MV-4-11 (cell line): Measurements from ENCODE around the gene TMEM33.
A peak's percentile ranks its signal among the peaks of the same experiment; 100 is the strongest.
"Not testable (repeated sequence)": the region's sequence is repeated elsewhere in the genome, so short reads cannot be mapped to it uniquely, and the experiment has no call there.

Source experiments
- DNase-seq: peaks from one replicate; lab custom pipeline; 2025; lab: John Stamatoyannopoulos, UW

Gene TMEM33, protein sequence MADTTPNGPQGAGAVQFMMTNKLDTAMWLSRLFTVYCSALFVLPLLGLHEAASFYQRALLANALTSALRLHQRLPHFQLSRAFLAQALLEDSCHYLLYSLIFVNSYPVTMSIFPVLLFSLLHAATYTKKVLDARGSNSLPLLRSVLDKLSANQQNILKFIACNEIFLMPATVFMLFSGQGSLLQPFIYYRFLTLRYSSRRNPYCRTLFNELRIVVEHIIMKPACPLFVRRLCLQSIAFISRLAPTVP

DNA sequence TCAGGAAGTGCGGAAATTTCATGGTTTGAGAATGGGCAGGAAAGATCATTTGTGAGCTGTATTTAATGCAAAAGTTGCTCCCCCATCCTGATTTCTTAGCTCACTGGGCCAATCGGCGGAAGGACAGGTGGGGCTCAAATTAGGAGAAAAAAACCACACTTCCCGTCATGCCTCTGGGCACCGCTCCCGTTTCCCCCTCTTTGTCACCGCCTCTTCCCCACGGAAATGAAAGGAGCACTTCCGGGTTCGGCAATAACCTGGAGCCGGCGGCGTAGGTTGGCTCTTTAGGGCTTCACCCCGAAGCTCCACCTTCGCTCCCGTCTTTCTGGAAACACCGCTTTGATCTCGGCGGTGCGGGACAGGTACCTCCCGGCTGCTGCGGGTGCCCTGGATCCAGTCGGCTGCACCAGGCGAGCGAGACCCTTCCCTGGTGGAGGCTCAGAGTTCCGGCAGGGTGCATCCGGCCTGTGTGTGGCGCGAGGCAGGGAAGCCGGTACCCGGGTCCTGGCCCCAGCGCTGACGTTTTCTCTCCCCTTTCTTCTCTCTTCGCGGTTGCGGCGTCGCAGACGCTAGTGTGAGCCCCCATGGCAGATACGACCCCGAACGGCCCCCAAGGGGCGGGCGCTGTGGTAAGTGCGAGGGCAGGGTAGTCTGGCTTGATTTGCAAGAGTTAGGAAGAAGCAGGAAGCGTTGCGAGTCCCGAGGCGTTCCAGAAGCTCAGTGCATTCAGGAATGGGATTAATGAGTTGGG lies at the start of gene TMEM33:
Gene TMEM33, plus strand, starts transcription at position 529 of the 751 bp plus-strand sequence. Its CDS starts 56 bp downstream, at position 585.
- peak; percentile 81 for DNase-seq

DNA sequence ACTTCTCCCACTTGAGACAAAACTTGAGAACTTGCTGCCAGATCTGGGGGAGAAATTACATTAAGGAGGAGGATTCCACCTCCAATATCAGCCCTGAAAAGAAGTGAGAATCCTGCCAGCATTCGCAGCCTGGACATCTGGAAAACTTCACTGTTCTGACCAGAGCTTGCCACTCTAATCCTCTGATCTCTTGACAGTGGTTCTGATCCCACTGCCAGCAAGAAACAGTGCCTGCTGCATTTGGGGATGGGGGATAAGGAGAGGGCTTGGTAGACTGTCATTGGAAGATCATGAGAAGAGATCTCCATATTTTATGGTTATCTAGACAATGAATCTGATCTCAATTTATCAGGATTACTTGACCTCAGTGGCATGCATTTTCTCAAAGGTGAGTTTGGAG lies 49.8 kb upstream of the TMEM33 start:
- DNase-seq: no peak

DNA sequence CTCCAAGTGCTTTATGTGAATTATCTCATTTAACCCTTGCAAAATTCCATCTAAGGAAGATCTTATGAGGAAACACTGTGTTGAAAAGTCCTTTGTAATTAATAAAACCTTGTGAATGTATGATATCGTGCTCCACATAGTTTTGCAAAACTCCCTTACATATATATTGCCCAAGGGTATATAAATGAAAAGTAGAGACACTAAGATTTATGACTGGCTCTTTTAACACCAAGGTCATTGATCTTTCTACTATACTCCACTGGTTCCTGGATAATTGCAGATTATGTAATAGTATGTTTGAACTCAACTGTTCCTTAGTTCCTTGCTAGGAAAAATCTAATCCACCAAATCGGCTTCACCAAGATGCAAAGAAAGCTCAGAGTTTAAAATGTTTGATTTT lies 48.0 kb upstream of the TMEM33 start:
- no peak for DNase-seq

DNA sequence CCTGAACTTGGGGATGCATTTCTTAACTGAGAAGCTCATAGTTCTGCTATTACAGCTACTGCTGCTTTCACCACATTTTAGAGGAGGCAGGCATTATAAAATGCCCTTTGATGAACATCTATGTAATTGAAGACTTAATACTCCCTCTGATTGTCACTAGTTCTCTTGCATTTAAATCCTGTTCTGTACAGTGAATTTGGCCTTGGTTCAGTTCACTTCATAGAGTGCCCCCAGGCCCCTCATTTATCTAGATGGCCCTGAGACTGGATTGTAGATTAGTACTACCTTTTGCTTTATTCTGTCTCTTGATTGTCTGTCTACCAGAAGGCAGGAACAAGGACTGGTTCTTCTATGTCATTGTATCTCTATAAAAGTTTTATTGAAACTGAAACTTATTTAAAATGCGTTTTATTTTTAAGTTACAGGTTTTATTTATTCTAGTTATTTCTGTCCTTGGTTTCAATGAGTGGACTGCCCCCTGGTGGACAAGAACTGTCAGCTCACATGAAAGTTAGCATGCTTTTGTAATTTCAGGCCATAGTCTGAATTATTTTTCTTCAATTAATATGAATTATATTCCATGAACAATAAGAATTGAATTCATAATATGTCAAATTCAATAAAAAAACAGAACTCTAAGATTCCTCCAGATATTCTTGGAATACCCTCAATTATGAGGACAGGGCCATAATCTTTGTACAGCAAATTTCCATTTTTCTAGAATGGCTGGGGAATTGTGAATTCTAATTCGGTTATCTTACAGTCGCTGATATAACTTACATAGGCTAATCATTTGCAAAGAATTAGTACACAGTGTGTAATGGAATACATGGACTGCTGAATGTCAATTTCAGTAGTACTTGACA lies 47.2 kb upstream of the TMEM33 start:
- peak; percentile 12 for DNase-seq

DNA sequence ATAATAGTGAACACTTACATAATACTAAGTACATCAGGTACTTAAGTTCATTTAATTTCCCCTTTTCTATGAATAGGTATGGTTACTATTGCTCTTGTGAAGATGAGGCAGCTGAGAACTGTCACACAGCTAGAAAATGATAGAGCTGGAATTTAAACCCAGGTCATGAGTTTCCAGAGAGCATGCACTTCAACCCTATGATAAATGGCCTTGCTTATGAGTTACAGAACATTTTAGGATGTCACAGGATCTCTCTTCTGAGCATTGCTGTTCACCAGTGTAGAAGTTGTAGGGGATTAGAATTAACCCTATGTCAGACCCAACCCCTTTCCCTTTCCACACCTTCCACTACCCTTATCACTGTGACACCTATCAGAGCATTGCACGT lies 46.5 kb upstream of the TMEM33 start:
- no peak for DNase-seq

DNA sequence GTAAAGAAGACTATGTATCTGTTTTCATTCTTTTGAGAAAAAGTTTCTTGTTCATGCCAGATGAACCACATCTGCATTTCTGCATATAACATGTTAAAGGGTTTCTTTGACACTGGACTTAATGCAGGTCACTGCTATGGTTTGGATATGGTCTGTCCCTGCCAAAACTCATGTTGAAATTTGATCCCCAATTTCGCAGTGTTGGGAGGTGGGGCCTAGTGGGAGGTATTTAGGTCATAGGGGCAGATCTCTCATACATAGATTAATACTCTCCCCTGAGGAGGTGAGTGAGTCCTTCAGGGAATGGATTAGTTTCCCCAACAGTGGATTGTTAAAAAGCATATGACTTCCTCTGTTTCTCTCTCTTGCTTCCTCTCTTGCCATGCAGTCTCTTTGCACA lies 45.9 kb upstream of the TMEM33 start:
- DNase-seq: no peak

DNA sequence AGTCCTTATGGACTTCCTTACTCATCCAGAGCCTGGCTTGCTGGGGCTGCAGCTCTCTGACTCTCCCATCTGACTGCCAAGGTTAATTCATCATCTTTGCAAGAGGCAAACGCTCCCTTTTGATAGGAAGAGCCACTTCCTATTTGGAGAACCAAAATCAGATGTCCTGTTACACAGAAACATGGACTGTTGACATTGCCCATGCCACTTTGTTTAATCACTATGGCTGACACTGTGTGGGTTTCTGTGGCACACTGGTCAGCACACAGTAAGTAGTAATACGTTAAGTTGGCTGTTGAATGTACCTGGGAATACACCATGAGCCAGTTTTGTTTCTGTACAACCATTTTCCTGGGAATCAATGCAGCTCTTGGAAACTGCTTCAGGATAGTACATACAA lies 45.1 kb upstream of the TMEM33 start:
- no peak for DNase-seq

DNA sequence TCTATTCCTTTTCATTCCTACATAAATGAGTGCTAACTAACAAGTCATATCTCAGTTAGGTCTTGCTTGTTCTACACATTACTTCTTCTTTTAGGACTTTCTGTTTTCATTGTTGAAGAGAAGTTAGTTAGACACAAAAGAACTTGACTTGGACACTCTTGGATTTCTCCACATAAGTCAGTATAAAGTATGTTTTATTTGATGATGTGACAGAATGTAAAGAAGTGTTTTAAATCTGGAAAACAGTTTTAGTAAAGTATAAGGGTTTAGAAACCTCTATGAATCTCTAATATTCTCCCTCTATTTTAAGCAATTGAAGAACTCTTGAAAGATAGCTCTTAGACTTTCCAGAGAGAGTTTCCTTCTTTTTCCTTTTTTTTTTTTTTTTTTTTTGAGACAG lies 38.6 kb upstream of the TMEM33 start:
- DNase-seq: peak; percentile 13

DNA sequence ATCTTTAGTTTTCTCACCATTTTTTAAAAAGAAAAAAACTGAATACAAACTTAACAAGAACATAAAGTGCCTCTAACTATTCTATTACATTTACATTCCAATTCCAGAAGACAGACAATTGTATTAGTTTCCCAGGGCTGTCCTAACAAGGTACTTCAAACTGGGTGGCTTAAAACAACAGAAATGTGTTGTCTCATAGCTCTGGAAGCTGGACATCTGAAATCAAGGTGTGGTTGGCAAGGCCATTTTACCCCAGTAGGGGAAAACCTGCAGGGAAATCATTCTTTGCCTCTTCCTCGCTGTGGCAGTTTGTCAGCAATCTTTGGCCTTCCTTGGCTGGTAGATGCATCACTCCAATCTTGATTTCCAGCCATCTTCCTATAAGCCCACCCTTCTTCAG lies 37.5 kb upstream of the TMEM33 start:
- DNase-seq: no peak

DNA sequence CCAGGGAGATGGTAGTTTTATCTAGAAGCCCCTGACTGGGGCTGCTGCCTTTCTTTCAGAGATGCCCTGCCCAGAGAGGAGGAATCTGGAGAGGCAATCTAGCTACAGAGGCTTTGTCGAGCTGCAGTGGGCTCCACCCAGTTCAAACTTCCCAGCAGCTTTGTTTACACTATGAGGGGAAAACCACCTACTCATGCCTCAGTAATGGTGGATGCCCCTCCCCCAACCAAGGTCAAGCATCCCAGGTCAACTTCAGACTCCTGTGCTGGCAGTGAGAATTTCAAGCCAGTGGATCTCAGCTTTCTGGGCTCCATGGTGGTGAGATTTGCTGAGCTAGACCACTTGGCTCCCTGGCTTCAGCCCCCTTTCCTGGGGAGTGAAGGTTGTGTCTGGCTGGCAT lies 26.1 kb upstream of the TMEM33 start:
- DNase-seq: not testable (repeated sequence)

DNA sequence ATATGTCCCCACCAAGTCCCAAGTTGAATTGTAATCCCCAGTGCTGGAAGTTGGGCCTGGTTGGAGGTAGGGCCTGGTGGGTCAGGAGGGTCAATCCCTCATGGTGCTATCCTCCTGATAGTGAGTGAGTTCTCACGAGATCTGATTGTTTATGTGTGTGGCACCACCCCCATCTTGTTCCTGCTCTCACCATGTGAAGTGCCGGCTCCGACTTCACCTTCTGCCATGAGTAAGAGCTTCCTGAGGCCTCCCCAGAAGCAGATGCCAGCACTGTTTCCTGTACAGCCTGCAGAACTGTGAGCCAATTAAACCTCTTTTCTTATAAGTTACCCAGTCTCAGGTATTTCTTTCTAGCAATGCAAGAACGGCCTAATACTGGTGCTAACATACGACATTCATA lies 22.7 kb upstream of the TMEM33 start:
- no peak for DNase-seq

DNA sequence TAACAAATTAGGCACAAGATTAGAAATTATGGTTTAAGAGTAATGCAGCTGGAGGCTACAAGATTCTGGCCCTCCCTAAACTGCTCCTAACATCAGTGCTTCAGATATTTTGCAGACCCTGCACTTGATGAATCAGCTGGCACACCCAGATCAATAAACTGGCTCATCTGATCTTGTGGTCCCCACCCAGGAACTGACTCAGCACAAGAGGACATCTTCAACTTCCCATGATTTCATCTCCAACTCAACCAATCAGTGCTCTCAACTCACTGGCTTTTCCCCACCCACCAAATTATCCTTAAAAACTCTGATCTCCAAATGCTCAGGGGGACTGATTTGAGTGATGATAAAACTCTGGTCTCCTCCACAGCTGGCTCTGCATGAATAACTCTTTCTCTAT lies 21.7 kb upstream of the TMEM33 start:
- DNase-seq: no peak

DNA sequence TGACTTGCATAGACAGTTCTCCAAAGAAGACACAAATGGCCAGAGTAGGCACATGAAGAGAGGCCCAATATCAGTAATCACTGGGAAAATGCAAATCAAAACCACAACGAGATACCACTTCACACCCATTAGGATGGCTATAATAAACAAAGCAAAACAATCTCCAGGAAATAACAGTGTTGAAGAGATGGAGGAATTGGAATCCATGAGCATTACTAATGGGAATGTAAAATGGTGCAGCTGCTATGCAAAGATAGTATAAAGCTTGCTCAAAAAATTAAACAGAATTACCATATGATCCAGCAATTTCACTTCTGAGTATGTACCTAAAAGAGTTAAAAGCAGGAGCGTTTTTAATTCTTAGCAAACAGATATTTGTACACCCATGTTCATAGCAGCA lies 17.0 kb upstream of the TMEM33 start:
- no peak for DNase-seq

DNA sequence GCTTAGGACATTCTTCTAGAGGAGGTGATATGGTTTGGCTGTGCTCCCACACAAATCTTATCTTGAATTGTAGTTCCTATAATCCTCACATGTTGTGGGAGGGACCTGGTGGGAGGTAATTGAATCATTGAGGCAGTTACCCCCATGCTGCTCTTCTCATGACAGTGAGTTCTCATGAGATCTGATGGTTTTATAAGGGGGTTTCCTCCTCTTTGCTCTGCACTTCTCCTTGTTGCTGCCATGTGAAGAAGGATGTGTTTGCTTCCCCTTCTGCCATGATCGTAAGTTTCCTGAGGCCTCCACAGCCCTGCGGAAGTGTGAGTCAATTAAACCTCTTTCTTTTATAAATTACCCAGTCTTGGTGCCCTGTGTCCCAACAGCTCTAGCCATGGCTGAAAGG lies 14.8 kb upstream of the TMEM33 start:
- peak; percentile 20 for DNase-seq

DNA sequence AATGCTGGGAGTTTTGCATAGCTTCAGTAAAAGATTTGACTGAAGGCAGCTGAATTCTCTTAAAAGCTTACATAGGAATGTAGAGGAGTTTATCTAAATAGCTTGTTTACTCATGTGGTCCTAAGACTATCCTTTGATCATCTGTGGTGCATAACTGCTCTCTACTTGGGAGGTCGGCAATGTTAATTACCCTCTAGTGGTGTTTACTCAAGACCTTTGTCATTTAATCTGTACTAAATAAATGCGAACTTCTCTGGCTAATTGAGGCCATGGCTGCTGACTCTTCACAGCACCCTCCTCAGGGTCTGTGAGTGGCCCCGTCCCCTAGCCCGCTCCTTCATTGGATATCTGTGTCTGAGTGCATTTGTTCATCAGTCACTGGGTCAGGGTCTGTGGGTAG lies 13.8 kb upstream of the TMEM33 start:
- no peak for DNase-seq

DNA sequence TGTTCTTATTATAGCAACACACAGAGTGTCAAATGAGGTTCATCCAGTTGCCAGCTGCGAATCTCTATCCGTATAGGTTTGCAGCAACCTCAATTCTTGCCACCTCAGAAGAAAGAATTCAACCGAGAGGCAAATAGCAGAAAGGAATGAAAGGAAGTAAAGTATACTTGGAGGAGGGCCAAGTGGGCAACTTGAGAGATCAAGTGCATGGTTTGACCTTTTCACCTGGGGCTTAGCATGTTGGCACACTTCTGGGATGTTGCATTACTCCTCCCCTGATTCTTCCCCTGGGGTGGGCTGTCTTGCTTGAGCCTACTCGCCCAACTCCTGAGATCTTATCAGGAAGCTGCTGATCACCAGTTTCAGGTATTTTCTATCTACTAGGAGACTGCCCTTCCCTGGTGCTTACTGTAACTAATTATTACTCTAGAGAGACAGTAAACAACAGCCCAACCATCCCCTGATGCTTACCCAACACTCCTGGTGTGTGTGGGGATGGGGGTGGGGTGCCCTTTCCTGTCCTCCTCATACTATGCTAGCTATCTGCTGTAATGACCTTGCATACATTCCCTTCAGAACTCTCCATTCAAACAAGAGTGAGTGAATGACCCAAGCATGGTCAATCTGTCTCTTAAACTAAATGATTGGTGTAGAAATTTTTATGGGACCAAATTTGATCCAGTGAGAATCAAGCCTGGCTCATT lies 7.3 kb upstream of the TMEM33 start:
- no peak for DNase-seq

DNA sequence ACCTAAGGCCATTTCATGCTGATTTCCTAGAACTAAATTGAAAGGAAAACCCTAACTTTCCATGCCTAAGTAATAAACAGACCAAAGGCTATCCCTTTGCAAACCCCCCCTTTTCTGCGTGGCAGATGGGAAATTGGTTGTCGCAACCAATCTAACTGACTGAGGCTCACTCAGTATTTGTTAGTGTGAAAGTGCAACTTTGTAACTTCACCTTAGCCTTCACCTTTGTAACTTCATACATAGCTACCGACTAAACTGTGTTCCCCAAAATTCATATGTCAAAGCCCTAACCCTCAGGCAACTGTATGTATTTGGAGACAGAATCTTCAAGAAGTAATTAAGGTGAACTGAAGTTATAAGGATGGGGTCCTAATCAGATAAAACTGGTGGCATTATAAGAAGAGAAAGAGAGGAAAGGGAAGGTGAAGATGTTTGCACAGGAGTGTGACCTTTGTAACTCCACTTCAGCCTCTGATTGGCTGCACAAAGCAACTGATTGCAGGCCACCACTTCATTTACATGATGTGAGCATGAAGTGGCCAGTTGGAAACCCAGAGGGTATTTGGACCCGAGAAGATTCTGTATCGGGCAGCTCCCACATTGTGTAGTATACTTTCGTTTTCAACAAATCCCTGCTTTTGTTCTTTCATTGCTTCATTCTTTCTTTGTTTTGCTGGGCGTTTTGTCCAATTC lies 4.9 kb upstream of the TMEM33 start:
- no peak for DNase-seq

DNA sequence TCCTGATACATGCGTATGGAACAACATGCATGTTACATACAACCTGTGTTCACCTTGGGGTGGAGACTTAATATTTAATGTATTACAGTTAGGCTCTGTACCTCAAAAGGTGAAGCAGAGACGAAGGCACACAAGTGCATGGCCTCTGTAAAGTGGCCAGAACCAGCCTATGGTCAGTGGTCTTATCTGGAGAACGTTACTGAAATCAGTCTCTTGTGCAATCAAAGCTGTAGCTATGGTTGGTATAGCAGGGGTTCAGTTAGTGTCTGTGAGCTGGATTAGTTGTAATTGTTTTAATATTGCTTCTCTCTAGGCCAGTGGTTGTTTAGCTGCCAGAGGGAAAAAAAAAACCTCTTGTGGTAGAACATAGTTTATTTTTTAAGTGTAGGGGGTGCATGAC lies 2.2 kb upstream of the TMEM33 start:
- no peak for DNase-seq

DNA sequence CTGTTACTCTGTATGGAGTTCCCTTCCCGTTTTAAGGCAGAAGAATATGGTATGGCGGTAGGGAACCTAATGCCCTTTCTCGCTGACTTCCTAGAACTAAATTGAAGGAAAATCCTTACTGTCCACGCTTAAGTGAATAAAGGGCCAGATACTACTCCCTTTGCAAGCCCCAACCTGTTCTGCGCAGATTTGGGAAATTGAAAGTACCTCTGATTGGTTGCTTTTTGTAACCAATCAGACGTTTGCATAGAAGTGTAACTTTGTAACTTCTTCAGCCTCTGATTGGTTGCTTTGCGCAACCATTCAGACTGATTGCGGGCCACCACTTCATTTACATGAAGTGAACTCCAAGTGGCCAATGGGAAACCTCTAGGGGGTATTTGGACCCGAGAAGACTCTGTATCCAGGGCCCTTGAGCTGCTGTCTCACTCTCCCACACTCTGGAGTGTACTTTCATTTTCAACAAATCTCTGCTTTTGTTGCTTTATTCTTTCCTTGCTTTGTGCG lies 1.2 kb upstream of the TMEM33 start:
- peak; percentile 97 for DNase-seq

DNA sequence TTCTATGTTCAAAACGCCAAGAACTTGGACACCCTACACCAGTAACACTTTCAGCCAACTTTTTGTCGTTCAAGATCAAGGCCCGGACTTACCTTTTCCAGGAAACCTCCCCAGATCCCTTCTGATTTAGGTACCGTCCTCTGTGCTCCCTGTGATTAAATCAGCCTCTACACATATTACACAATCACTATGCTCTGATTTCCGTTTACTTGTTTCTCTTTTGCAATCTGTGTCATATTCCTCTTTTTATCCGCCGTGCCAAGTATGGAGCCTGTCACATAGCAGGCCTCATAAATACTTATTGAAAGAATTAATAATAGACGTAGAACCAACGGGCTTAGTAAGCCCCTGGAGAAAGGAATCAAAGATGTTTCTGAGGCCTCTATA lies 722 bp upstream of the TMEM33 start:
- peak; percentile 77 for DNase-seq

DNA sequence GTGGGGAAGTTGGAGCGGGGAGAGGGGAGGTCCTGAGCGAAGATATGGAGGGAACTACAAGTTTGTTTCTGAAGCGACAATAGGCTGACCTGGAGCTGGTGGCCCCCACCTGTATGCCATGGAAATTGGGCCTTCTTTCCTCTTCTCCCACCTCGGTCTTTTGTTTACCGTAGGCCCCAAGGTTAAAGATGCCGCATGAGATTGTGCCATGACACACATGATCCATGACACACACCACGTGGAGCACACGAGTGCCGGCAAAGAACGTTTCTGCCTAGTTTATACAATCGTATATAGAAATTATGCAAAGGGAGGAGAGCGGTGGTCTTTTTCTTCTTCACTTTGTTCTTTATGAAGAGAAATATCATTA lies 408 bp downstream of the TMEM33 start:
- DNase-seq: no peak
